ENCODE results near the gene GGACT. TPM values are rescaled to one million over a fixed set of nuclear protein-coding genes. Genes with fewer than 3 reads are reported as not detected.
"Not testable (repeated sequence)": the region's sequence is repeated elsewhere in the genome, so short reads cannot be mapped to it uniquely, and the experiment has no call there.

GGACT gene
- total RNA-seq, 3 donors from 2014 or later, result 1.8 to 4.8 (median 2.3) TPM

GRCh38 chr13:100620792-100621191 is 32.2 kb upstream of the GGACT start:
- DNase-seq (ENCODE audit: low spot score in 2 of 2), result no peak
- no peaks in the 10 kb centered on the region for H3K27me3 ChIP-seq
- H3K9me3 ChIP-seq, result peaks cover 0 to 7% of the 10 kb centered on the region in 2 donors
- intact Hi-C loops (cut with DNase I; ENCODE audit: low total_unique reads), result no loop called here
- H3K27ac ChIP-seq, result no peak overlapping the region
- no peaks in the 10 kb centered on the region for H3K4me1 ChIP-seq
- no peak for TF ChIP-seq CTCF (IDR thresholded peaks at IDR 0.05)
- no peak for TF ChIP-seq POLR2AphosphoS5 (IDR thresholded peaks at IDR 0.05)
- no peak for TF ChIP-seq POLR2A (IDR thresholded peaks at IDR 0.05)
- no peaks in the 10 kb centered on the region for H3K36me3 ChIP-seq
- no peak overlapping the region for H3K4me3 ChIP-seq

GRCh38 chr13:100619940-100620339 is 31.4 kb upstream of the GGACT start:
- H3K27me3 ChIP-seq, result no peaks in the 10 kb centered on the region
- peaks cover 0 to 7% of the 10 kb centered on the region in 2 donors for H3K9me3 ChIP-seq
- TF ChIP-seq POLR2AphosphoS5 (IDR thresholded peaks at IDR 0.05), result no peak
- TF ChIP-seq CTCF (IDR thresholded peaks at IDR 0.05), result no peak
- no peak for TF ChIP-seq POLR2A (IDR thresholded peaks at IDR 0.05)
- no peak overlapping the region for H3K4me3 ChIP-seq
- no peak overlapping the region for H3K27ac ChIP-seq
- intact Hi-C loops (cut with DNase I; ENCODE audit: low total_unique reads), result no loop called here
- DNase-seq (ENCODE audit: low spot score in 2 of 2), result no peak
- H3K36me3 ChIP-seq, result no peaks in the 10 kb centered on the region
- H3K4me1 ChIP-seq, result no peaks in the 10 kb centered on the region

- H3K4me3 ChIP-seq; H3K27me3 ChIP-seq; DNase-seq (ENCODE audit: low spot score in 2 of 2); intact Hi-C loops (cut with DNase I; ENCODE audit: low total_unique reads); H3K36me3 ChIP-seq; H3K9me3 ChIP-seq; H3K4me1 ChIP-seq; H3K27ac ChIP-seq: not testable (repeated sequence)
Observed at GRCh38 chr13:100618897-100619296, 30.3 kb upstream of the GGACT start.

GRCh38 chr13:100613031-100613430 is 24.4 kb upstream of the GGACT start:
- Histone ChIP-seq H3K9me3 (peaks cover 0 to 6% of the 10 kb centered on the region in 2 donors), H3K4me3 (no peak overlapping the region), H3K27ac (no peak overlapping the region), H3K4me1 (peaks cover 0 to 4% of the 10 kb centered on the region in 2 donors), H3K36me3 (no peaks in the 10 kb centered on the region), H3K27me3 (no peaks in the 10 kb centered on the region)
- intact Hi-C loops (cut with DNase I; ENCODE audit: low total_unique reads), result no loop called here
- TF ChIP-seq POLR2AphosphoS5 (IDR thresholded peaks at IDR 0.05), result no peak
- TF ChIP-seq POLR2A (IDR thresholded peaks at IDR 0.05), result no peak
- TF ChIP-seq CTCF (IDR thresholded peaks at IDR 0.05), result no peak
- no peak for DNase-seq (ENCODE audit: low spot score in 2 of 2)

DNA sequence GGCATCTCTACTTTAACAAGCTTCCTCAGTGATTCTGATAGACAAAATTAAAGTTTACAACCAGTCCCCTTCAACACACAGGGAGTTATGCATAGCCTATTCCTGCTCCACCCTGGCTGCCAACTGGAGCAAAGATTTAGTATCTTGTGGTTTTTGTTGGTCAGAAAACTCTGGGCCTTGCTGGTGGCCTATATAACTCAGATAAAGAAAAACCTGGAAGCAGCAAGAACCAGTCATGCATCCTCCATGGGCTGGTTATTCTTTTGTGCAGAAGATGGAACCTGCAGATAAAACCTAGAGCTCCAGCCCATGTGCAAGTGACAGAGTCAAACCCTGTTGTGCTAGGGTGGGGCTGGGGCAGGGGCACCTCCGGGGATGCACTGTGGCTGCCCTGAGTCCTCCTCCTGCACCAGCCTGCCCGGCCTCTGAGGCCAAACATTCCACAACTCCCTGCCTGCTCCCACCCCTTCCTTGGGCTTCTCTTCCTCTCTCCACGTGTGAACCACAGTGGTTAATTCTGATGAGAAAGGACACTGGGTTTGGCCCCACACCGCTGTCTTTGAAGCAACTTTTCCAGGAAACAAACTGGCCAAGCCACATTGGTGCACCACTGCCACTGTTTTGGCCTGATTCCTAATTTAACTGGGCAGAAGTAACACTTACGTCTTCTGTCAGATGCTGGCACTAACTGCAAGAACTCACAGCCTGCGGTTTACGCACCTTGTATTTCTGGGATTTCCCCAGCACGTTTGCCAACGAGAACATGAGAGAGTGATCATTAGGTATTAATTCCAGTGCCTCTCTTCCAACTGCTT is 23.3 kb upstream of the GGACT start:
- H3K27ac ChIP-seq, result no peak overlapping the region
- peak in 1 of 2 donors; percentile 69 for DNase-seq (ENCODE audit: low spot score in 2 of 2)
- no peaks in the 10 kb centered on the region for H3K9me3 ChIP-seq
- intact Hi-C loops (cut with DNase I; ENCODE audit: low total_unique reads), result no loop called here
- peaks cover 0 to 4% of the 10 kb centered on the region in 2 donors for H3K4me1 ChIP-seq
- no peaks in the 10 kb centered on the region for H3K27me3 ChIP-seq
- H3K36me3 ChIP-seq, result no peaks in the 10 kb centered on the region
- H3K4me3 ChIP-seq, result no peak overlapping the region
- TF ChIP-seq POLR2A (IDR thresholded peaks at IDR 0.05) (no peak), POLR2AphosphoS5 (IDR thresholded peaks at IDR 0.05) (peak in 1 of 3 donors; percentile 35), CTCF (IDR thresholded peaks at IDR 0.05) (no peak)
